K562 (cell line): Measurements from ENCODE around the gene CRIP1. TPM values are rescaled to one million over a fixed set of nuclear protein-coding genes. Genes with fewer than 3 reads are reported as not detected.

Source experiments
- BRD9 ChIP-seq: fragments of 450-650 bp; IDR thresholded peaks from 2 replicates; pipeline ENCODE4 v1.6.1; 2018; ENCODE audit warnings: low read depth; ENCODE audit not compliant: partially characterized antibody
- DNMT1 ChIP-seq: fragments of 450-650 bp; IDR thresholded peaks from 2 replicates; pipeline ENCODE4 v1.6.1; 2016; ENCODE audit warnings: antibody characterized with exemption, mild to moderate bottlenecking
- ETV5 ChIP-seq: sonication (generic); formaldehyde crosslinking; IDR thresholded peaks from 2 replicates; pipeline ENCODE4 v1.4.0; 2020; ENCODE audit warnings: low read depth, mild to moderate bottlenecking, missing genetic modification reagents
- FIP1L1 ChIP-seq: fragments of 200-400 bp; formaldehyde crosslinking; IDR thresholded peaks from 2 replicates; pipeline ENCODE4 v1.6.1; 2018; ENCODE audit warnings: mild to moderate bottlenecking, low read depth, low read length; ENCODE audit not compliant: poor library complexity, severe bottlenecking
- NCOA1 ChIP-seq: fragments of 450-650 bp; IDR thresholded peaks from 2 replicates; pipeline ENCODE4 v1.6.1; 2016; ENCODE audit warnings: low read depth
- NFATC3 ChIP-seq: fragments of 450-650 bp; IDR thresholded peaks from 2 replicates; pipeline ENCODE4 v1.6.1; 2017; ENCODE audit warnings: mild to moderate bottlenecking
- NR3C1 ChIP-seq: sonication (generic); formaldehyde crosslinking; IDR thresholded peaks from 2 replicates; pipeline ENCODE4 v1.8.1; 2022; ENCODE audit warnings: missing genetic modification reagents
- PTRF ChIP-seq: fragments of 450-650 bp; IDR thresholded peaks from 2 replicates; pipeline ENCODE4 v1.6.1; 2016; ENCODE audit warnings: mild to moderate bottlenecking, missing genetic modification characterization, missing compliant biosample characterization
- RCOR1 ChIP-seq, 2 experiments: IDR thresholded peaks; 2 replicates each; pipeline ENCODE4 v1.6.1; 2012; ENCODE audit warnings: low read depth in 2 of 2, low read length in 2 of 2, borderline replicate concordance in 1 of 2, improper control_type of control experiment in 1 of 2
- SIRT6 ChIP-seq: IDR thresholded peaks from one replicate; pipeline ENCODE4 v1.6.1; 2012; ENCODE audit warnings: low read depth, mild to moderate bottlenecking, control low read depth, inconsistent platforms, low read length, moderate library complexity
- TFE3 ChIP-seq: fragments of 450-650 bp; formaldehyde crosslinking; IDR thresholded peaks from 2 replicates; pipeline ENCODE4 v1.4.0; 2020; ENCODE audit warnings: mild to moderate bottlenecking, mixed read lengths
- ZNF280A ChIP-seq: fragments of 450-650 bp; IDR thresholded peaks from 2 replicates; pipeline ENCODE4 v1.6.1; 2018; ENCODE audit warnings: mild to moderate bottlenecking, low read depth; ENCODE audit not compliant: partially characterized antibody
- ZNF408 ChIP-seq: fragments of 250-450 bp; sonication (Bioruptor Pico); IDR thresholded peaks from 2 replicates; pipeline ENCODE4 v1.4.0; 2020; ENCODE audit warnings: low read depth, mild to moderate bottlenecking, moderate library complexity
- polyA plus RNA-seq, 8 experiments: library from polyadenylated mRNA; depleted of rRNA in 4 of 8; stranded (reverse) in 5 of 8; unstranded in 3 of 8; fragments of >200 nt; fragmentation: Nextera tagmentation in 2 of 8; fragmentation: Illumina TruSeq in 1 of 8; extraction: Ambion mirVana in 2 of 8; extraction: Trizol in 1 of 8; gene quantifications; 2 replicates each; pipeline versions ENCODE4 v1.2.1 to v1.2.3, GENCODE V29; 2011 to 2014; ENCODE audit warnings: inconsistent platforms in 1 of 8, missing spikeins in 1 of 8
- total RNA-seq, 7 experiments: library from RNA; depleted of rRNA in 6 of 7; stranded (reverse); fragments of >200 nt in 6 of 7; fragmentation: Illumina TruSeq in 2 of 7; extraction: Trizol in 2 of 7; gene quantifications; 2 replicates each; pipeline versions ENCODE4 v1.2.1 to v1.2.3, GENCODE V29; 2011 to 2021; ENCODE audit warnings: low replicate concordance in 1 of 7
- TF ChIP-seq, protein P1 (sequence below): sonication (generic); formaldehyde crosslinking; IDR thresholded peaks from 2 replicates; pipeline ENCODE4 v1.8.0; 2022; ENCODE audit warnings: mild to moderate bottlenecking, missing genetic modification reagents, borderline replicate concordance
- TF ChIP-seq, protein P2 (sequence below), 3 experiments: IDR thresholded peaks in 2 of 3; conservative IDR thresholded peaks in 1 of 3; 2 replicates each; pipeline ENCODE4 v1.5.1; 2011 to 2012; ENCODE audit warnings: low read length in 3 of 3, mild to moderate bottlenecking in 3 of 3, control low read depth in 2 of 3, improper control_type of control experiment in 1 of 3, inconsistent platforms in 1 of 3, low read depth in 1 of 3, mixed read lengths in 1 of 3, moderate library complexity in 1 of 3; ENCODE audit not compliant: insufficient read depth in 2 of 3
- TF ChIP-seq, protein P3 (sequence below): fragments of 200-800 bp; sonication (Bioruptor generic); IDR thresholded peaks from 2 replicates; pipeline ENCODE4 v1.6.1; 2017; ENCODE audit warnings: missing genetic modification characterization, missing compliant biosample characterization

Gene CRIP1
- total and polyA plus RNA-seq, 9 of the 15 experiments (the other 6 are each of a cell fraction or from before 2014, with no cell fraction given) = 0.11 to 0.58 (median 0.14) TPM; not detected in 6

- TF ChIP-seq, protein P1, sequence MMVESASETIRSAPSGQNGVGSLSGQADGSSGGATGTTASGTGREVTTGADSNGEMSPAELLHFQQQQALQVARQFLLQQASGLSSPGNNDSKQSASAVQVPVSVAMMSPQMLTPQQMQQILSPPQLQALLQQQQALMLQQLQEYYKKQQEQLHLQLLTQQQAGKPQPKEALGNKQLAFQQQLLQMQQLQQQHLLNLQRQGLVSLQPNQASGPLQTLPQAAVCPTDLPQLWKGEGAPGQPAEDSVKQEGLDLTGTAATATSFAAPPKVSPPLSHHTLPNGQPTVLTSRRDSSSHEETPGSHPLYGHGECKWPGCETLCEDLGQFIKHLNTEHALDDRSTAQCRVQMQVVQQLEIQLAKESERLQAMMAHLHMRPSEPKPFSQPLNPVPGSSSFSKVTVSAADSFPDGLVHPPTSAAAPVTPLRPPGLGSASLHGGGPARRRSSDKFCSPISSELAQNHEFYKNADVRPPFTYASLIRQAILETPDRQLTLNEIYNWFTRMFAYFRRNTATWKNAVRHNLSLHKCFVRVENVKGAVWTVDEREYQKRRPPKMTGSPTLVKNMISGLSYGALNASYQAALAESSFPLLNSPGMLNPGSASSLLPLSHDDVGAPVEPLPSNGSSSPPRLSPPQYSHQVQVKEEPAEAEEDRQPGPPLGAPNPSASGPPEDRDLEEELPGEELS (CRISPR knock-in tag) = no peak
- TF ChIP-seq ZNF280A (no peak), DNMT1 (no peak), BRD9 (no peak), NFATC3 (no peak), ZNF408 (no peak), TFE3 (CRISPR knock-in tag) (no peak), FIP1L1 (no peak), PTRF (tag) (no peak), SIRT6 (no peak), RCOR1 (IDR thresholded peaks at IDR 0.05; ENCODE audit: borderline replicate concordance in 1 of 2, low read depth in 2 of 2, low read length in 2 of 2) (no peak), NCOA1 (no peak), NR3C1 (CRISPR knock-in tag) (no peak), ETV5 (no peak)
- TF ChIP-seq, protein P2, sequence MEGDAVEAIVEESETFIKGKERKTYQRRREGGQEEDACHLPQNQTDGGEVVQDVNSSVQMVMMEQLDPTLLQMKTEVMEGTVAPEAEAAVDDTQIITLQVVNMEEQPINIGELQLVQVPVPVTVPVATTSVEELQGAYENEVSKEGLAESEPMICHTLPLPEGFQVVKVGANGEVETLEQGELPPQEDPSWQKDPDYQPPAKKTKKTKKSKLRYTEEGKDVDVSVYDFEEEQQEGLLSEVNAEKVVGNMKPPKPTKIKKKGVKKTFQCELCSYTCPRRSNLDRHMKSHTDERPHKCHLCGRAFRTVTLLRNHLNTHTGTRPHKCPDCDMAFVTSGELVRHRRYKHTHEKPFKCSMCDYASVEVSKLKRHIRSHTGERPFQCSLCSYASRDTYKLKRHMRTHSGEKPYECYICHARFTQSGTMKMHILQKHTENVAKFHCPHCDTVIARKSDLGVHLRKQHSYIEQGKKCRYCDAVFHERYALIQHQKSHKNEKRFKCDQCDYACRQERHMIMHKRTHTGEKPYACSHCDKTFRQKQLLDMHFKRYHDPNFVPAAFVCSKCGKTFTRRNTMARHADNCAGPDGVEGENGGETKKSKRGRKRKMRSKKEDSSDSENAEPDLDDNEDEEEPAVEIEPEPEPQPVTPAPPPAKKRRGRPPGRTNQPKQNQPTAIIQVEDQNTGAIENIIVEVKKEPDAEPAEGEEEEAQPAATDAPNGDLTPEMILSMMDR (IDR thresholded peaks at IDR 0.05 in 2 of 3, conservative IDR thresholded peaks at IDR 0.05 in 1 of 3; ENCODE audit: insufficient read depth in 2 of 3, low read depth in 1 of 3, low read length in 3 of 3) = no peak
- TF ChIP-seq, protein P3, sequence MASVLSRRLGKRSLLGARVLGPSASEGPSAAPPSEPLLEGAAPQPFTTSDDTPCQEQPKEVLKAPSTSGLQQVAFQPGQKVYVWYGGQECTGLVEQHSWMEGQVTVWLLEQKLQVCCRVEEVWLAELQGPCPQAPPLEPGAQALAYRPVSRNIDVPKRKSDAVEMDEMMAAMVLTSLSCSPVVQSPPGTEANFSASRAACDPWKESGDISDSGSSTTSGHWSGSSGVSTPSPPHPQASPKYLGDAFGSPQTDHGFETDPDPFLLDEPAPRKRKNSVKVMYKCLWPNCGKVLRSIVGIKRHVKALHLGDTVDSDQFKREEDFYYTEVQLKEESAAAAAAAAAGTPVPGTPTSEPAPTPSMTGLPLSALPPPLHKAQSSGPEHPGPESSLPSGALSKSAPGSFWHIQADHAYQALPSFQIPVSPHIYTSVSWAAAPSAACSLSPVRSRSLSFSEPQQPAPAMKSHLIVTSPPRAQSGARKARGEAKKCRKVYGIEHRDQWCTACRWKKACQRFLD = no peak
Measured at GRCh38 chr14:105449276-105450122, 37.2 kb upstream of the CRIP1 start (continued).
